Cardiac fibroblast (primary cell): ENCODE results near the gene EPB41.
"Not testable (repeated sequence)": the region's sequence is repeated elsewhere in the genome, so short reads cannot be mapped to it uniquely, and the experiment has no call there.

Source experiments
- DNase-seq, 2 donors: peaks; one replicate each; pipeline versions ENCODE4 v3.0.0 to v3.0.0-alpha.2; 2010; ENCODE audit warnings: low read depth in 2 of 2
- H3K4me3 ChIP-seq, 2 donors: replicated peaks in 1 of 2; 1 replicate in 1 of 2; 2 replicates in 1 of 2; pipeline ENCODE4 v1.5.1; 2011; ENCODE audit warnings: low read depth in 2 of 2, low read length in 2 of 2, mild to moderate bottlenecking in 2 of 2, moderate library complexity in 1 of 2
- CTCF ChIP-seq: IDR thresholded peaks from one replicate; pipeline ENCODE4 v1.5.1; 2011; ENCODE audit warnings: low read depth, mild to moderate bottlenecking, low read length, inconsistent platforms

Gene EPB41

GRCh38 chr1:28914228-28915030 lies at the start of gene EPB41:
Gene EPB41, plus strand, starts transcription at chr1:28914569. Its CDS starts 72,869 bp downstream, at chr1:28987438.
- no peak for TF ChIP-seq CTCF
- peak within 1 kb of the TSS; percentile 52 for H3K4me3 ChIP-seq
- DNase-seq, result peak; percentile 63 to 92

GRCh38 chr1:28864695-28865094 lies 49.7 kb upstream of the EPB41 start:
- no peak overlapping the region for H3K4me3 ChIP-seq
- TF ChIP-seq CTCF, result no peak
- DNase-seq, result no peak

GRCh38 chr1:28865997-28866650 lies 48.2 kb upstream of the EPB41 start:
- no peak for TF ChIP-seq CTCF
- H3K4me3 ChIP-seq, result no peak overlapping the region
- no peak for DNase-seq

- DNase-seq, result no peak
- no peak for TF ChIP-seq CTCF
- no peak overlapping the region for H3K4me3 ChIP-seq
These were observed 46.5 kb upstream of the EPB41 start for GRCh38 chr1:28867850-28868249.

- H3K4me3 ChIP-seq, result no peak overlapping the region
- TF ChIP-seq CTCF, result no peak
- DNase-seq, result no peak
These were observed 44.4 kb upstream of the EPB41 start for GRCh38 chr1:28869952-28870351.

GRCh38 chr1:28871631-28872401 lies 42.6 kb upstream of the EPB41 start:
- no peak overlapping the region for H3K4me3 ChIP-seq
- no peak for DNase-seq
- TF ChIP-seq CTCF, result no peak

- H3K4me3 ChIP-seq, DNase-seq: not testable (repeated sequence)
These were observed 39.2 kb upstream of the EPB41 start for GRCh38 chr1:28875134-28875533.
